ENCODE data around the gene SDCCAG8. TPM values are rescaled to one million over a fixed set of nuclear protein-coding genes. Genes with fewer than 3 reads are reported as not detected.
A peak's percentile ranks its signal among the peaks of the same experiment; 100 is the strongest.

SDCCAG8 gene
- polyA plus RNA-seq, 2 of the 4 experiments (the other 2 are of a cell fraction): 48.8 to 64.8 TPM

GRCh38 chr1:243343970-243344937, 88.4 kb downstream of the SDCCAG8 start:
- POLR2A ChIA-PET: interaction anchor here (0.6 kb wide), 1 partner anchor 75 kb away, joined by 3 read pairs; no protein-coding TSS in a partner anchor
- no peak overlapping the region for H3K27ac ChIP-seq
- ATAC-seq (peak; percentile 66 to 75; a peak in 5 of 6 replicates), FAIRE-seq (no peak), DNase-seq (ENCODE audit: low read depth in 1 of 2, low spot score in 1 of 2) (peak; percentile 25 to 51)
- no peak overlapping the region for H3K4me3 ChIP-seq
- WGBS (ENCODE audit: missing lambda C conversion rate): 44% methylated on average over 5 of the region's 5 CpGs
- H3K4me1 ChIP-seq: peaks cover 11% of the 10 kb centered on the region; the same call in 2 of the 3 replicates
- CTCF ChIA-PET: interaction anchor here (0.5 to 4.7 kb wide), 26 partner anchors 10 to 959 kb away, joined by 3 to 42 read pairs (median 4); no protein-coding TSS in a partner anchor
- peak overlapping the region; percentile 39; the same call in 1 of the 3 replicates for H3K4me2 ChIP-seq
- no peaks in the 10 kb centered on the region for H3K9me3 ChIP-seq
- TF ChIP-seq RAD21 (conservative IDR thresholded peaks at IDR 0.05 in 1 of 2, IDR thresholded peaks at IDR 0.05 in 1 of 2) (peak; percentile 88 to 89), CBX2 (IDR thresholded peaks at IDR 0.05; ENCODE audit: borderline replicate concordance, low read depth) (no peak), EHMT2 (IDR thresholded peaks at IDR 0.05; ENCODE audit: low read depth) (no peak), RCOR1 (IDR thresholded peaks at IDR 0.05; ENCODE audit: low read depth, low read length) (no peak), SMC3 (IDR thresholded peaks at IDR 0.05) (peak; percentile 75), CTCF (IDR thresholded peaks at IDR 0.05) (peak; percentile 93), MYC (IDR thresholded peaks at IDR 0.05; ENCODE audit: borderline replicate concordance, low read length) (no peak)

- ATAC-seq (0 out of 6 replicates have a peak, but pooled peaks of 1 of the 2 experiments have one; percentile 36), FAIRE-seq (peak; percentile 7), DNase-seq (ENCODE audit: low read depth in 1 of 2, low spot score in 1 of 2) (peak in 1 of 2 experiments; percentile 35)
- H3K4me2 ChIP-seq: peak overlapping the region; percentile 39
- POLR2A ChIA-PET: no interaction called here
- WGBS (ENCODE audit: missing lambda C conversion rate): 5% methylated on average over 1 of the region's 1 CpG
- peaks cover 11% of the 10 kb centered on the region; the same call in 2 of the 3 replicates for H3K4me1 ChIP-seq
- H3K9me3 ChIP-seq: no peaks in the 10 kb centered on the region
- CTCF ChIA-PET: interaction anchor here (0.6 to 4.7 kb wide), 4 partner anchors 9 to 956 kb away, joined by 3 to 42 read pairs (median 7); no protein-coding TSS in a partner anchor
- H3K27ac ChIP-seq: no peak overlapping the region
- TF ChIP-seq TFCP2L1 (CRISPR knock-in tag; IDR thresholded peaks at IDR 0.05): no peak
- peak; percentile 56 for TF ChIP-seq CTCF (IDR thresholded peaks at IDR 0.05)
- peak; percentile 70 for TF ChIP-seq RAD21 (conservative IDR thresholded peaks at IDR 0.05 in 1 of 2, IDR thresholded peaks at IDR 0.05 in 1 of 2)
- TF ChIP-seq SMC3 (IDR thresholded peaks at IDR 0.05): peak; percentile 70
- no peak for TF ChIP-seq NFE2L2 (conservative IDR thresholded peaks at IDR 0.05; ENCODE audit: low read length)
- no peak for TF ChIP-seq PBX3 (IDR thresholded peaks at IDR 0.05)
- no peak for TF ChIP-seq KDM5A (IDR thresholded peaks at IDR 0.05)
- H3K4me3 ChIP-seq: no peak overlapping the region
These were observed 89.4 kb downstream of the SDCCAG8 start for GRCh38 chr1:243345205-243345604.

- POLR2A ChIA-PET: no interaction called here
- DNase-seq (ENCODE audit: low read depth in 1 of 2, low spot score in 1 of 2) (no peak), ATAC-seq (no peak), FAIRE-seq (no peak)
- 73% methylated on average over 3 of the region's 3 CpGs for WGBS (ENCODE audit: missing lambda C conversion rate)
- TF ChIP-seq REST (IDR thresholded peaks at IDR 0.05) (no peak), GATA3 (IDR thresholded peaks at IDR 0.05; ENCODE audit: borderline replicate concordance) (no peak), MAZ (IDR thresholded peaks at IDR 0.05; ENCODE audit: borderline replicate concordance, low read depth, low read length) (no peak), RCOR1 (IDR thresholded peaks at IDR 0.05; ENCODE audit: low read depth, low read length) (no peak), EP300 (IDR thresholded peaks at IDR 0.05) (no peak), HES2 (IDR thresholded peaks at IDR 0.05) (no peak), PHF8 (IDR thresholded peaks at IDR 0.05; ENCODE audit: borderline replicate concordance, low read depth) (no peak), CBX8 (IDR thresholded peaks at IDR 0.05) (no peak), HOXA7 (CRISPR knock-in tag; IDR thresholded peaks at IDR 0.05) (no peak)
- peaks cover 11% of the 10 kb centered on the region; the same call in 2 of the 3 replicates for H3K4me1 ChIP-seq
- no peak overlapping the region for H3K4me3 ChIP-seq
- no peaks in the 10 kb centered on the region for H3K9me3 ChIP-seq
- H3K4me2 ChIP-seq: no peak overlapping the region
- H3K27ac ChIP-seq: no peak overlapping the region
- CTCF ChIA-PET: interaction anchor here (4.7 kb wide), 1 partner anchor 952 kb away, joined by 42 read pairs; no protein-coding TSS in a partner anchor
These were observed 90.2 kb downstream of the SDCCAG8 start for GRCh38 chr1:243346016-243346415.

All from A549 (cell line).